Activated naive CD4-positive, alpha-beta T cell treated with anti-CD3 and anti-CD28 coated beads for 36 hours (primary cell): ENCODE measurements around the gene CD38. TPM values are rescaled to one million over a fixed set of nuclear protein-coding genes. Genes with fewer than 3 reads are reported as not detected.

Source experiments
- CTCF ChIA-PET: fragments of 350-600 bp; sonication (Branson Sonifier 250); formaldehyde crosslinking; loops from one replicate; lab custom pipeline; 2021; ENCODE audit warnings: antibody characterized with exemption; lab: Charles Lee
- DNase-seq: peaks from one replicate; pipeline ENCODE4 v3.0.0-alpha.2; 2020
- H3K27ac Mint-ChIP-seq: one replicate; pipeline ENCODE4 v1.8.0; 2021; ENCODE audit warnings: mild to moderate bottlenecking, mixed read lengths
- H3K27me3 Mint-ChIP-seq: one replicate; pipeline ENCODE4 v1.8.0; 2021; ENCODE audit warnings: low read depth, mixed read lengths
- H3K36me3 Mint-ChIP-seq: one replicate; pipeline ENCODE4 v1.8.0; 2021; ENCODE audit warnings: low read depth, mixed read lengths
- H3K4me1 Mint-ChIP-seq: one replicate; pipeline ENCODE4 v1.8.0; 2021; ENCODE audit warnings: low read depth, mixed read lengths
- H3K4me3 Mint-ChIP-seq: one replicate; pipeline ENCODE4 v1.8.0; 2021; ENCODE audit warnings: mild to moderate bottlenecking, moderate library complexity, mixed read lengths
- H3K9me3 Mint-ChIP-seq: one replicate; pipeline ENCODE4 v1.8.0; 2021; ENCODE audit warnings: mixed read lengths
- intact Hi-C: fragments of 100-400 bp; cut with micrococcal nuclease; formaldehyde crosslinking; loops from one replicate; pipeline ENCODE4 v1.15.1; 2023
- total RNA-seq, 2 experiments: library from RNA; stranded (reverse); gene quantifications; one replicate each; pipeline ENCODE4 v1.2.3, GENCODE V29; 2021

The CD38 gene
- total RNA-seq, 2 experiments from 2014 or later, result 18.5 to 20.0 TPM

- peak overlapping the region; percentile 50 for H3K27ac Mint-ChIP-seq
- H3K4me1 Mint-ChIP-seq, result peaks cover 50% of the 10 kb centered on the region
- CTCF ChIA-PET, result interaction anchor here (4.4 kb wide), 1 partner anchor 8 kb away, joined by 52 read pairs; no protein-coding TSS in a partner anchor
- DNase-seq, result peak; percentile 25
- no peaks in the 10 kb centered on the region for H3K36me3 Mint-ChIP-seq
- H3K27me3 Mint-ChIP-seq, result no peaks in the 10 kb centered on the region
- no peak overlapping the region for H3K4me3 Mint-ChIP-seq
- intact Hi-C loops, result loop anchor here (2.0 kb wide), 1 partner anchor 13 kb away; the partner anchor contains the start of gene CD38
- peaks cover 6% of the 10 kb centered on the region for H3K9me3 Mint-ChIP-seq
These were observed 12.7 kb upstream of the CD38 start for GRCh38 chr4:15765391-15765790.

GRCh38 chr4:15765910-15766697, 12.0 kb upstream of the CD38 start:
- Mint-ChIP-seq H3K27me3 (no peaks in the 10 kb centered on the region), H3K4me3 (no peak overlapping the region), H3K27ac (peak overlapping the region; percentile 50), H3K36me3 (no peaks in the 10 kb centered on the region), H3K4me1 (peaks cover 56% of the 10 kb centered on the region), H3K9me3 (peaks cover 6% of the 10 kb centered on the region)
- CTCF ChIA-PET, result interaction anchor here (0.5 to 4.4 kb wide), 7 partner anchors 8 to 415 kb away, joined by 3 to 52 read pairs (median 4); no protein-coding TSS in a partner anchor
- DNase-seq, result peak; percentile 75
- intact Hi-C loops, result loop anchor here (1.0 to 2.0 kb wide), 2 partner anchors 10 to 13 kb away; partner anchors contain the start of gene CD38

GRCh38 chr4:15766821-15767220, 11.3 kb upstream of the CD38 start:
- peaks cover 62% of the 10 kb centered on the region for H3K4me1 Mint-ChIP-seq
- no peak for DNase-seq
- no peak overlapping the region for H3K4me3 Mint-ChIP-seq
- H3K27me3 Mint-ChIP-seq, result no peaks in the 10 kb centered on the region
- no peak overlapping the region for H3K27ac Mint-ChIP-seq
- H3K9me3 Mint-ChIP-seq, result peaks cover 6% of the 10 kb centered on the region
- CTCF ChIA-PET, result interaction anchor here (0.6 to 4.4 kb wide), 4 partner anchors 10 to 29 kb away, joined by 3 to 52 read pairs (median 7); no protein-coding TSS in a partner anchor
- intact Hi-C loops, result loop anchor here (1.0 kb wide), 1 partner anchor 11 kb away; no protein-coding TSS in a partner anchor
- no peaks in the 10 kb centered on the region for H3K36me3 Mint-ChIP-seq

- no peak overlapping the region for H3K4me3 Mint-ChIP-seq
- intact Hi-C loops, result no loop called here
- H3K27ac Mint-ChIP-seq, result no peak overlapping the region
- H3K4me1 Mint-ChIP-seq, result peaks cover 80% of the 10 kb centered on the region
- DNase-seq, result no peak
- H3K9me3 Mint-ChIP-seq, result peaks cover 6% of the 10 kb centered on the region
- no peaks in the 10 kb centered on the region for H3K36me3 Mint-ChIP-seq
- H3K27me3 Mint-ChIP-seq, result peaks cover 5% of the 10 kb centered on the region
- CTCF ChIA-PET, result interaction anchor here (0.7 to 3.7 kb wide), 3 partner anchors 10 to 64 kb away, joined by 4 to 28 read pairs (median 7); no protein-coding TSS in a partner anchor
These were observed 8.9 kb upstream of the CD38 start for GRCh38 chr4:15769202-15769601.

- CTCF ChIA-PET, result interaction anchor here (0.8 to 3.7 kb wide), 3 partner anchors 8 to 37 kb away, joined by 3 to 28 read pairs (median 7); no protein-coding TSS in a partner anchor
- DNase-seq, result peak; percentile 57
- no peak overlapping the region for H3K27ac Mint-ChIP-seq
- H3K9me3 Mint-ChIP-seq, result no peaks in the 10 kb centered on the region
- peaks cover 8% of the 10 kb centered on the region for H3K27me3 Mint-ChIP-seq
- intact Hi-C loops, result loop anchor here (1.0 to 10.0 kb wide), 8 partner anchors 8 to 1566 kb away; partner anchors contain the start of genes CPEB2 and FBXL5
- H3K36me3 Mint-ChIP-seq, result no peaks in the 10 kb centered on the region
- peak overlapping the region; percentile 41 for H3K4me3 Mint-ChIP-seq
- H3K4me1 Mint-ChIP-seq, result peaks cover 69% of the 10 kb centered on the region
These were observed 6.7 kb upstream of the CD38 start for GRCh38 chr4:15771216-15772058.

GRCh38 chr4:15774020-15774420, 4.1 kb upstream of the CD38 start:
- intact Hi-C loops, result loop anchor here (5.0 to 10.0 kb wide), 3 partner anchors 772 to 1563 kb away; partner anchors contain the start of gene CPEB2
- peaks cover 65% of the 10 kb centered on the region for H3K4me1 Mint-ChIP-seq
- H3K36me3 Mint-ChIP-seq, result no peaks in the 10 kb centered on the region
- no peak for DNase-seq
- no peaks in the 10 kb centered on the region for H3K9me3 Mint-ChIP-seq
- no peak overlapping the region for H3K4me3 Mint-ChIP-seq
- no peak overlapping the region for H3K27ac Mint-ChIP-seq
- peaks cover 8% of the 10 kb centered on the region for H3K27me3 Mint-ChIP-seq
- CTCF ChIA-PET, result interaction anchor here (0.8 to 1.9 kb wide), 7 partner anchors 8 to 43 kb away, joined by 3 to 11 read pairs (median 5); no protein-coding TSS in a partner anchor

GRCh38 chr4:15776871-15777648, 1.1 kb upstream of the CD38 start:
- no peak overlapping the region for H3K4me3 Mint-ChIP-seq
- CTCF ChIA-PET, result interaction anchor here (0.6 to 1.9 kb wide), 6 partner anchors 9 to 98 kb away, joined by 3 to 13 read pairs (median 4); no protein-coding TSS in a partner anchor
- H3K27ac Mint-ChIP-seq, result no peak overlapping the region

GRCh38 chr4:15777697-15778288, 335 bp upstream of the CD38 start:
- Mint-ChIP-seq H3K4me3 (peak overlapping the region; percentile 87), H3K27me3 (peaks cover 8% of the 10 kb centered on the region), H3K4me1 (peaks cover 62% of the 10 kb centered on the region), H3K9me3 (no peaks in the 10 kb centered on the region), H3K27ac (peak overlapping the region; percentile 84), H3K36me3 (peaks cover 23% of the 10 kb centered on the region)
- intact Hi-C loops, result loop anchor here (1.0 to 10.0 kb wide), 8 partner anchors 13 to 993 kb away; partner anchors contain the start of genes BST1, FAM200B and FBXL5
- DNase-seq, result no peak
- CTCF ChIA-PET, result interaction anchor here (0.6 to 1.9 kb wide), 5 partner anchors 8 to 99 kb away, joined by 3 to 13 read pairs (median 4); no protein-coding TSS in a partner anchor

More at GRCh38 chr4:15776871-15777648, 1.1 kb upstream of the CD38 start:
- peaks cover 63% of the 10 kb centered on the region for H3K4me1 Mint-ChIP-seq
- no peaks in the 10 kb centered on the region for H3K9me3 Mint-ChIP-seq
- intact Hi-C loops, result loop anchor here (5.0 to 10.0 kb wide), 2 partner anchors 440 to 992 kb away; no protein-coding TSS in a partner anchor
- peaks cover 20% of the 10 kb centered on the region for H3K36me3 Mint-ChIP-seq
- H3K27me3 Mint-ChIP-seq, result peaks cover 8% of the 10 kb centered on the region
- DNase-seq, result no peak

- Mint-ChIP-seq H3K4me3 (peak overlapping the region; percentile 86), H3K36me3 (peaks cover 35% of the 10 kb centered on the region), H3K27ac (peak overlapping the region; percentile 88), H3K9me3 (no peaks in the 10 kb centered on the region), H3K27me3 (peaks cover 2% of the 10 kb centered on the region), H3K4me1 (peaks cover 63% of the 10 kb centered on the region)
- intact Hi-C loops, result loop anchor here (1.0 to 10.0 kb wide), 7 partner anchors 8 to 995 kb away; partner anchors contain the start of gene BST1
- DNase-seq, result peak; percentile 23
- CTCF ChIA-PET, result interaction anchor here (0.8 to 2.8 kb wide), 7 partner anchors 9 to 341 kb away, joined by 3 to 30 read pairs (median 4); no protein-coding TSS in a partner anchor
These were observed 1.2 kb downstream of the CD38 start for GRCh38 chr4:15779306-15779705.

GRCh38 chr4:15779809-15780208, 1.7 kb downstream of the CD38 start:
- no peaks in the 10 kb centered on the region for H3K27me3 Mint-ChIP-seq
- intact Hi-C loops, result loop anchor here (1.0 to 10.0 kb wide), 7 partner anchors 9 to 995 kb away; partner anchors contain the start of gene BST1
- peaks cover 64% of the 10 kb centered on the region for H3K4me1 Mint-ChIP-seq
- H3K27ac Mint-ChIP-seq, result peak overlapping the region; percentile 88
- H3K9me3 Mint-ChIP-seq, result no peaks in the 10 kb centered on the region
- peaks cover 38% of the 10 kb centered on the region for H3K36me3 Mint-ChIP-seq
- peak overlapping the region; percentile 86 for H3K4me3 Mint-ChIP-seq
- CTCF ChIA-PET, result interaction anchor here (0.6 to 2.8 kb wide), 10 partner anchors 9 to 341 kb away, joined by 3 to 30 read pairs (median 4); no protein-coding TSS in a partner anchor
- DNase-seq, result no peak
